GM19023 (cell line): ENCODE data around the gene RAI2.
"Not testable (repeated sequence)": the region's sequence is repeated elsewhere in the genome, so short reads cannot be mapped to it uniquely, and the experiment has no call there.

Experiments
- ATAC-seq: cut with Tn5 transposase; IDR thresholded peaks from one replicate; pipeline ENCODE4 v1.9.1; 2021; ENCODE audit warnings: mild to moderate bottlenecking, moderate library complexity; ENCODE audit not compliant: unreplicated experiment

RAI2 gene

GRCh38 chrX:17788439-17788838, 72.7 kb downstream of the RAI2 start:
- no peak for ATAC-seq

DNA sequence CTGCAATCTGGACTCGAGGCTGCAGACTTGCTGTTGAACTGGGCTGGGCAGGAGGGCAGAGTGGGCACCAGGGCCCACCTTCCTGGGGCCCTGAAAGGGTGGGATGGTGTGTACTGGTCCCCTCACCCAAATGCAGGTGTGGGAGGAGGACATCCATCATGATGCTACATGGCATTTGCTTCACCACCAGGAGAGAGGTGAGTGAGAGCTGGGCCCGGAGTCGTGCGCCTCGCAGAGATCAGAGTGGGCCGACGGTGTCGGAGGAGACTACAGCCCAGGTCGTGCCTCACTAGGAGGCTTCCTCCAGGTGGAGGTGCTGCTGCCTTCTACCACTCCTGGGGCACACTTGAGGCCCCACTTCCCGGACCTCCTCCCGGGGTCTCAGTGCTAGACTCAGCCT, 73.5 kb downstream of the RAI2 start:
- no peak for ATAC-seq

GRCh38 chrX:17786554-17787347, 74.3 kb downstream of the RAI2 start:
- not testable (repeated sequence) for ATAC-seq

DNA sequence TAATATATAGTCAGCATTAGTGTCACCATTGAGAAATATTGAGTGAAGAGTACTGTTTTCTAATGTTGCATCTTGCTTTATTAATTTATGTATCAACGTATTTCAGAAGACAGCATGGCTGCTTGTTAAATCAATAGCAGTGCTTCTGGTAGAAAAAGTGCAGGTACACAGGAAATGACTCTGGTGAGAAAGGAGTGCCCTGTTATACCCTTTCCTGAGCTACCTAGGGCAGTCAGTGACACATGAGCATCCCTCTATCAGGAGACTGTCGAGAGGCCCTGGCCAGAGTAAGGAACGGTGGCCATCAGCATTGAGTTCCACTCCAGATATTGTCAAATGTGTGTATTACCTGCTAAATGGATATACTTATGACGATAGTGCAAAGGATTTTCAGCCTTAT, 81.7 kb downstream of the RAI2 start:
- ATAC-seq = no peak

DNA sequence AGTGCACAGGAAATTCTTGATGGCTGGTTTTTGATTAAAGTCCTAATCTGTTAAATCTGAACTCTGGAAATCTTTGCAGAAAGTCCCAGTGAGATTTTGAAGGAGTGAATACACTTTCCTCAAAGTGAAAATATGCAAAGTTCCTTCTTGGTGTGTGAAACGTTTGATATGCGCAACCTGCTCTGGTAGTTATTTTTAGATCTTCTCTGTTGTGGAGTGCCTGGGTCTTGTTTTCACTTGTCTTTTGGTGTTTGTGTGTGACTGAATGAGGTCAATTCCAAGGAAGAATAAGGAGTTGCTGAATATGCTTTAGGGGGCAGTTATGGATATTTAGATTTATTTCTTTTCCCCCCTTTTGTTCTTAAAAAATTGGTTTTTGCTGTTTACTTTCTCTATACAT, 82.1 kb downstream of the RAI2 start:
- ATAC-seq = no peak

DNA sequence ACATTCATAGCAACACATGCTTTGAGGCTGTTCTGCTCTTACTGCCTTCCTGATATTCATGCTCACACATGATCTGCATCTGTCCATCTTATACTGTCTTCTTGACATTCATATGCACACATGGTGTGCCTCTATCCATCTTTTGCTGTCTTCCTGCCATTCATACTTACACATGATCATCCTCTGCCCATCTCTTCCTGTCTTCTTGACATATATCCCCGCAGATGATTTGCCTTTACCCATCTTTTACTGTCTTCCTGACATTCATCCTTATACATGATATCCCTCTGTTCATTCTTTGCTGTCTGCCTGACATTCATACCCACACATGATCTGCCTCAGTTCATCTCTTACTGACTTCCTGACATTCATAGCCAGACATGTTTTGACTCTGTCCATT, 87.0 kb downstream of the RAI2 start:
- no peak for ATAC-seq

- ATAC-seq = no peak
Observed at GRCh38 chrX:17773221-17773876, 87.7 kb downstream of the RAI2 start.

- no peak for ATAC-seq
Observed at GRCh38 chrX:17769701-17770269, 91.3 kb downstream of the RAI2 start.

- ATAC-seq = no peak
Observed at GRCh38 chrX:17768997-17769396, 92.1 kb downstream of the RAI2 start.

- ATAC-seq = no peak
Observed at GRCh38 chrX:17767734-17768133, 93.4 kb downstream of the RAI2 start.

- ATAC-seq = no peak
Observed at GRCh38 chrX:17759990-17760389, 101.1 kb downstream of the RAI2 start.

- peak; percentile 67 for ATAC-seq
Observed at GRCh38 chrX:17758382-17758781, 102.7 kb downstream of the RAI2 start.

DNA sequence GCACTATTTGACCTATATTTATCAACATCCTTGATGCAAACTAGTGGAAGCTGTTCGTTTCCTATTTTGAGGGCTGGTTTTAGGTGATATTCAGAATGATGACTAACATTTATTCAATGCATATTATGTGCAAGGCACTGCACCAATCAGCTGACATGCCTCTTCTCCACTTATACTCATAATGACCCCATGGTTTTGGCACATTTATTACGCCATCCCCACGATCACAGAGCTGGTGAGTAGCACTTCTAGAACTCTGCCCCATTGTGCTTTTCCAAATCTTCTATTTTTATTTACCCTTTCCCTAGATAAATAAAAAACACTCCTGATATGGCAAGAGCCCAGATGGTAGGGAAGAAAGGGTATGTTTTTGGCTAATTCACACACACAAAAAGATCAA, 110.7 kb downstream of the RAI2 start:
- ATAC-seq = no peak
